ENCODE data around the gene WNT8B.

DNA sequence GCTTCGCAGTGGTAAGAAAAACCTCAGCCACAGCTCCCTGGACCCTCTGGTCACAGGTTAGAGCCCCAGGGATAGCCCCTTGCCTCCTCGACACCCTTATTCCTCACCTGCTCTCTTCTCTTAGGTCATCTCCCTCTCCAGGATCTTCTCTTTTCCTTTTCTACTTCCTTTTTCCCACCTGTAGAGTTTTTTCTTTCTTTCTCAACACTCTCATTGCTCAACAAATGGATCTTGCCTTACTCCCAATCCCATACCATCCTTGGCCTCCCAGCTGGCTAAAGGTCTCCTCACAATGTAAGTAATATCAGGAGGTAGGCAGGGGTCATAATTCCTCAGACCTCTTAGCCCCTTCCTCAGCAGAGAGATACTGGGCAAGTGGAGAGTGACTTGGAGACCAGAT is 17.2 kb downstream of the WNT8B start:
- TF ChIP-seq POLR2A (IDR thresholded peaks at IDR 0.05), result no peak
- no peak for TF ChIP-seq CTCF (IDR thresholded peaks at IDR 0.05)

All from body of pancreas (tissue), 4 donors.